HepG2 (cell line): Measurements from ENCODE around the gene ZFP36L2. TPM values are rescaled to one million over a fixed set of nuclear protein-coding genes. Genes with fewer than 3 reads are reported as not detected.

Source experiments
- BRCA1 ChIP-seq: sonication (generic); formaldehyde crosslinking; IDR thresholded peaks from 2 replicates; pipeline ENCODE4 v1.4.0; 2020; ENCODE audit warnings: missing genetic modification reagents
- ERF ChIP-seq: IDR thresholded peaks from 2 replicates; pipeline ENCODE4 v1.6.1; 2018; ENCODE audit warnings: missing biosample characterization, missing genetic modification reagents
- FOXP1 ChIP-seq, 2 experiments: fragments of 450-650 bp in 1 of 2; IDR thresholded peaks; 2 replicates each; pipeline ENCODE4 v1.6.1; 2017 to 2018; ENCODE audit warnings: antibody characterized with exemption in 1 of 2
- HOXA7 ChIP-seq: sonication (generic); formaldehyde crosslinking; IDR thresholded peaks from 2 replicates; pipeline ENCODE4 v1.8.1; 2022; ENCODE audit warnings: mild to moderate bottlenecking, missing genetic modification reagents, moderate library complexity
- JUN ChIP-seq: sonication (generic); formaldehyde crosslinking; IDR thresholded peaks from 2 replicates; pipeline ENCODE4 v1.4.0; 2020; ENCODE audit warnings: mild to moderate bottlenecking, missing genetic modification reagents
- MAFK ChIP-seq, 2 experiments: IDR thresholded peaks in 1 of 2; conservative IDR thresholded peaks in 1 of 2; 2 replicates each; pipeline ENCODE4 v1.6.1; 2011; ENCODE audit warnings: improper control_type of control experiment in 2 of 2, low read length in 2 of 2
- MEIS1 ChIP-seq: sonication (generic); formaldehyde crosslinking; IDR thresholded peaks from 2 replicates; pipeline ENCODE4 v1.9.0; 2021; ENCODE audit warnings: mild to moderate bottlenecking, missing genetic modification reagents, moderate library complexity, borderline replicate concordance
- PAWR ChIP-seq: sonication (generic); formaldehyde crosslinking; IDR thresholded peaks from 2 replicates; pipeline ENCODE4 v1.4.0; 2020; ENCODE audit warnings: missing genetic modification reagents, mild to moderate bottlenecking, borderline replicate concordance
- SNAPC2 ChIP-seq: sonication (generic); formaldehyde crosslinking; IDR thresholded peaks from 2 replicates; pipeline ENCODE4 v1.8.1; 2022; ENCODE audit warnings: mild to moderate bottlenecking, missing genetic modification reagents
- ZIK1 ChIP-seq: sonication (generic); formaldehyde crosslinking; IDR thresholded peaks from 2 replicates; pipeline ENCODE4 v1.5.0; 2020; ENCODE audit warnings: mild to moderate bottlenecking, low read depth, missing genetic modification reagents, borderline replicate concordance
- ZNF230 ChIP-seq: sonication (generic); formaldehyde crosslinking; IDR thresholded peaks from 2 replicates; pipeline ENCODE4 v1.4.0; 2020; ENCODE audit warnings: mild to moderate bottlenecking, missing genetic modification reagents
- ZNF317 ChIP-seq: sonication (generic); formaldehyde crosslinking; IDR thresholded peaks from 2 replicates; pipeline ENCODE4 v1.5.0; 2020; ENCODE audit warnings: mild to moderate bottlenecking, missing genetic modification reagents
- ZNF33B ChIP-seq: sonication (generic); formaldehyde crosslinking; IDR thresholded peaks from 2 replicates; pipeline ENCODE4 v1.5.1; 2020; ENCODE audit warnings: mild to moderate bottlenecking, missing genetic modification reagents
- ZNF501 ChIP-seq: sonication (generic); formaldehyde crosslinking; IDR thresholded peaks from 2 replicates; pipeline ENCODE4 v1.5.1; 2020; ENCODE audit warnings: mild to moderate bottlenecking, moderate library complexity, missing genetic modification reagents
- ZNF629 ChIP-seq: sonication (generic); formaldehyde crosslinking; conservative IDR thresholded peaks from 2 replicates; pipeline ENCODE4 v1.5.0; 2020; ENCODE audit warnings: missing genetic modification reagents
- ZNF775 ChIP-seq: sonication (generic); formaldehyde crosslinking; IDR thresholded peaks from 2 replicates; pipeline ENCODE4 v1.4.0; 2020; ENCODE audit warnings: missing genetic modification reagents, mild to moderate bottlenecking, moderate library complexity, borderline replicate concordance
- ZNF781 ChIP-seq: sonication (generic); formaldehyde crosslinking; IDR thresholded peaks from 2 replicates; pipeline ENCODE4 v1.5.1; 2020; ENCODE audit warnings: borderline replicate concordance, mild to moderate bottlenecking, missing genetic modification reagents; ENCODE audit errors: not compliant biosample characterization
- polyA plus RNA-seq, 8 experiments: library from polyadenylated mRNA; depleted of rRNA in 3 of 8; stranded (reverse) in 7 of 8; unstranded in 1 of 8; fragments of >200 nt; fragmentation: Illumina TruSeq in 4 of 8; extraction: Trizol in 4 of 8; gene quantifications; 2 replicates each; pipeline versions ENCODE4 v1.2.1 to v1.2.3, GENCODE V29; 2011 to 2016; ENCODE audit warnings: low read depth in 4 of 8, missing spikeins in 1 of 8, mixed read lengths in 1 of 8; ENCODE audit not compliant: insufficient read depth in 1 of 8
- total RNA-seq, 5 experiments: library from RNA; depleted of rRNA; stranded (reverse); fragments of >200 nt; fragmentation: Illumina TruSeq; extraction: Trizol; gene quantifications; 2 replicates each; pipeline ENCODE4 v1.2.3, GENCODE V29; 2016; ENCODE audit warnings: low read depth in 1 of 5
- TF ChIP-seq, protein P1 (sequence below): sonication (generic); formaldehyde crosslinking; IDR thresholded peaks from 2 replicates; pipeline ENCODE4 v1.4.0; 2020; ENCODE audit warnings: missing genetic modification reagents, low read depth, mild to moderate bottlenecking, borderline replicate concordance
- TF ChIP-seq, protein P2 (sequence below): sonication (generic); formaldehyde crosslinking; conservative IDR thresholded peaks from 2 replicates; pipeline ENCODE4 v1.4.0; 2020; ENCODE audit warnings: missing genetic modification reagents
- TF ChIP-seq, protein P3 (sequence below): IDR thresholded peaks from 2 replicates; pipeline ENCODE4 v1.6.1; 2016; ENCODE audit warnings: low read depth, control low read depth
- TF ChIP-seq, protein P4 (sequence below): sonication (generic); formaldehyde crosslinking; IDR thresholded peaks from 2 replicates; pipeline ENCODE4 v1.9.0; 2022; ENCODE audit warnings: missing genetic modification reagents, mild to moderate bottlenecking, borderline replicate concordance

The ZFP36L2 gene
- total and polyA plus RNA-seq, 2 of the 13 experiments (the other 11 are each of a cell fraction or from before 2014, with no cell fraction given), result 11.2 to 21.8 TPM

DNA sequence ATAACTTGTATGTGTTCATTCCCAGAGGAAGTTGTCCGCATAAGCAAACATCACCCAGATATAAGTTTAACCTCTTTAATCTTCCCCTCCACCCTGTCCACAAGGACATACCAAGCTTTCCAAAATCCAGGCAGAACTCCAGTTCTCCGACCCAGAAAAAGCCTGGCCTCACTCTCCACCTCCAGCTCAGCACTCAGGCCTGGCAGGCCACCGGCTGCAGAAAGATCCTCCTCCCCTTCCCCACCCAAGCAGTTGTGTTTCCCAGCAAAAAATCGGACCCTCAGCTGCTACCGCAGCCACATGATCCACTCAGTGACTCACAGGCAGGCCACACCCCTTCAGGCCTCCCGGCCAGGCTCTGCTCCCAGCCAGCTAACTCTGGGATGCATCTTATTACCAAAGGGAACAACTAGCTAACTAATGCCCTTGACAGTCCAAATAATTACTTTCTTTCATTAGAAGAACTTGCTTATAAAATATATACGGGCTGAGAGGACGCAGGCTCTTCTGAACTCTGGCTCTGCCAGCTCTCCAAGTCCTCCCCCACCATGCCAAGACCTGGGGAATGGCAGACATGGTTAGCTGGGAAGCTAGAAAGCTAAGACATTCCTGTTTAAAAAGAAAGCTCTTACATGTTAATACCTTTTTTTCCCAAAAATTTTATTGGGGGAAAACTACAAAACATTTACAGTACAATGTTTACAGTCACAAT, 4.5 kb downstream of the ZFP36L2 start (continued):
- TF ChIP-seq BRCA1 (CRISPR knock-in tag) (no peak), ZNF230 (no peak), PAWR (no peak), ZNF775 (no peak), ZNF501 (CRISPR knock-in tag) (0 out of 2 replicates have a peak, but pooled peaks have one; percentile 49), ZNF781 (CRISPR knock-in tag) (peak; percentile 85), FOXP1 (IDR thresholded peaks at IDR 0.05) (no peak), FOXP1 (CRISPR knock-in tag; IDR thresholded peaks at IDR 0.05) (peak; percentile 61), MAFK (conservative IDR thresholded peaks at IDR 0.05 in 1 of 2, IDR thresholded peaks at IDR 0.05 in 1 of 2; ENCODE audit: low read length in 2 of 2) (no peak), JUN (CRISPR knock-in tag) (no peak; the same call in 1 of the 2 replicates), ZNF317 (no peak), ERF (peak; percentile 88), ZIK1 (CRISPR knock-in tag) (no peak; the same call in 1 of the 2 replicates), HOXA7 (no peak), ZNF33B (CRISPR knock-in tag) (no peak), SNAPC2 (CRISPR knock-in tag) (no peak), MEIS1 (no peak; the same call in 1 of the 2 replicates), ZNF629 (CRISPR knock-in tag) (0 out of 2 replicates have a peak, but pooled peaks have one; percentile 36)
- TF ChIP-seq, protein P1, sequence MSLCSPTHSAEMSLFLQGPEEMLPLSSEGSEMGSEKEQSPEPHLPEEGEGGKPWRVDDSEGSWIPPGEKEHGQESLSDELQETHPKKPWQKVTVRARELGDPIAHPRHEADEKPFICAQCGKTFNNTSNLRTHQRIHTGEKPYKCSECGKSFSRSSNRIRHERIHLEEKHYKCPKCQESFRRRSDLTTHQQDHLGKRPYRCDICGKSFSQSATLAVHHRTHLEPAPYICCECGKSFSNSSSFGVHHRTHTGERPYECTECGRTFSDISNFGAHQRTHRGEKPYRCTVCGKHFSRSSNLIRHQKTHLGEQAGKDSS (CRISPR knock-in tag), result peak; percentile 20; the same call in 1 of the 2 replicates
- TF ChIP-seq, protein P2, sequence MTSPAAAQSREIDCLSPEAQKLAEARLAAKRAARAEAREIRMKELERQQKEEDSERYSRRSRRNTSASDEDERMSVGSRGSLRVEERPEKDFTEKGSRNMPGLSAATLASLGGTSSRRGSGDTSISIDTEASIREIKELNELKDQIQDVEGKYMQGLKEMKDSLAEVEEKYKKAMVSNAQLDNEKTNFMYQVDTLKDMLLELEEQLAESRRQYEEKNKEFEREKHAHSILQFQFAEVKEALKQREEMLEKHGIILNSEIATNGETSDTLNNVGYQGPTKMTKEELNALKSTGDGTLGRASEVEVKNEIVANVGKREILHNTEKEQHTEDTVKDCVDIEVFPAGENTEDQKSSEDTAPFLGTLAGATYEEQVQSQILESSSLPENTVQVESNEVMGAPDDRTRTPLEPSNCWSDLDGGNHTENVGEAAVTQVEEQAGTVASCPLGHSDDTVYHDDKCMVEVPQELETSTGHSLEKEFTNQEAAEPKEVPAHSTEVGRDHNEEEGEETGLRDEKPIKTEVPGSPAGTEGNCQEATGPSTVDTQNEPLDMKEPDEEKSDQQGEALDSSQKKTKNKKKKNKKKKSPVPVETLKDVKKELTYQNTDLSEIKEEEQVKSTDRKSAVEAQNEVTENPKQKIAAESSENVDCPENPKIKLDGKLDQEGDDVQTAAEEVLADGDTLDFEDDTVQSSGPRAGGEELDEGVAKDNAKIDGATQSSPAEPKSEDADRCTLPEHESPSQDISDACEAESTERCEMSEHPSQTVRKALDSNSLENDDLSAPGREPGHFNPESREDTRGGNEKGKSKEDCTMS (CRISPR knock-in tag), result 0 out of 2 replicates have a peak, but pooled peaks have one; percentile 42
- TF ChIP-seq, protein P3, sequence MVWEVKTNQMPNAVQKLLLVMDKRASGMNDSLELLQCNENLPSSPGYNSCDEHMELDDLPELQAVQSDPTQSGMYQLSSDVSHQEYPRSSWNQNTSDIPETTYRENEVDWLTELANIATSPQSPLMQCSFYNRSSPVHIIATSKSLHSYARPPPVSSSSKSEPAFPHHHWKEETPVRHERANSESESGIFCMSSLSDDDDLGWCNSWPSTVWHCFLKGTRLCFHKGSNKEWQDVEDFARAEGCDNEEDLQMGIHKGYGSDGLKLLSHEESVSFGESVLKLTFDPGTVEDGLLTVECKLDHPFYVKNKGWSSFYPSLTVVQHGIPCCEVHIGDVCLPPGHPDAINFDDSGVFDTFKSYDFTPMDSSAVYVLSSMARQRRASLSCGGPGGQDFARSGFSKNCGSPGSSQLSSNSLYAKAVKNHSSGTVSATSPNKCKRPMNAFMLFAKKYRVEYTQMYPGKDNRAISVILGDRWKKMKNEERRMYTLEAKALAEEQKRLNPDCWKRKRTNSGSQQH (CRISPR knock-in tag), result peak; percentile 89; the same call in 1 of the 2 replicates
- TF ChIP-seq, protein P4, sequence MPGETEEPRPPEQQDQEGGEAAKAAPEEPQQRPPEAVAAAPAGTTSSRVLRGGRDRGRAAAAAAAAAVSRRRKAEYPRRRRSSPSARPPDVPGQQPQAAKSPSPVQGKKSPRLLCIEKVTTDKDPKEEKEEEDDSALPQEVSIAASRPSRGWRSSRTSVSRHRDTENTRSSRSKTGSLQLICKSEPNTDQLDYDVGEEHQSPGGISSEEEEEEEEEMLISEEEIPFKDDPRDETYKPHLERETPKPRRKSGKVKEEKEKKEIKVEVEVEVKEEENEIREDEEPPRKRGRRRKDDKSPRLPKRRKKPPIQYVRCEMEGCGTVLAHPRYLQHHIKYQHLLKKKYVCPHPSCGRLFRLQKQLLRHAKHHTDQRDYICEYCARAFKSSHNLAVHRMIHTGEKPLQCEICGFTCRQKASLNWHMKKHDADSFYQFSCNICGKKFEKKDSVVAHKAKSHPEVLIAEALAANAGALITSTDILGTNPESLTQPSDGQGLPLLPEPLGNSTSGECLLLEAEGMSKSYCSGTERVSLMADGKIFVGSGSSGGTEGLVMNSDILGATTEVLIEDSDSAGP, result peak; percentile 57; the same call in 1 of the 2 replicates
